ENCODE results near the gene CEMIP.

Gene CEMIP

DNA sequence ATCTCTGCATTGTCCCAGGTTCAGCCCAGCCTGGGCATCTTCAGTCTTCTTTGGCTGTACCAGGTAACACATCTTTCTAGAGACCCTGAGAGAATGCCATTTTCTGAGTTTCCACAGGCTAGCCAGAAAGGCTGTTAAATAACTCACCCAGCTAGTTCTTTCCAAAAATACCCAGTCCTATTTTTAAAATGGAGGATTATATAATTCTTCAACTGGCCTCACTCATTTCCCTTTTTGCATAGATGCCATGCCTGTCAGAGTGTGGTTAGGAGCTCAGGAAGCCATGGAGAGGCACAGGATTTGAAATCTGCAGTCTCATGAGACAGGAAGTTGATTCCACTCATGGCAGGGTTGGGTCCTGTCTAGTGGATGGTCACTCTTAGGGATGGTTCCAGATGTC lies 39.8 kb downstream of the CEMIP start (continued):
- no peak for TF ChIP-seq ZNF792 (tag by site-specific recombination; IDR thresholded peaks at IDR 0.05)

DNA sequence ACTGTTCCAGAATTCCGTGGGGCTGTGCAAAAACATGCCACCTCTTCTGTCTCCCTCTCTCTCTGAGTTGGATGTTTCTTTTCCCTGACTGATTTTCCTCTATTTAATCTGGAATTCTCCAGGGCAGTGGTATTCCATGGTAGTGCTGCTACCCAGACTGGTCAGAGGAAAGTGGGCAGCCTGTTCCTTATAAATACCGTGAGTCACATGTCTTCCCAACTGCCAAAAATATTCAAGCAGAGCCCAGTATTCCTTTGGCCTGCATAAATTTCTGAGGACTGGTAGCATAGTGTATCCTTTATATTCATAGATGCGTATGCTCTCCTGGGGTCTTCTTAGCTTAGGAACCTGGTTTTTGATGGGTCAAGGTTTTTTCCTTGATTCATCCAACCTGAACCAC lies 40.9 kb downstream of the CEMIP start:
- Histone ChIP-seq H3K4me1 (ENCODE audit: control insufficient read depth, insufficient read depth, low read length) (no peaks in the 10 kb centered on the region), H3K27ac (ENCODE audit: extremely low read depth, low read depth, low read length) (no peak overlapping the region), H3K9me3 (ENCODE audit: control insufficient read depth, insufficient read depth, low read depth, low read length) (no peaks in the 10 kb centered on the region), H3K4me3 (ENCODE audit: low read depth, low read length) (no peak overlapping the region), H3K36me3 (ENCODE audit: control insufficient read depth in 2 of 2, insufficient read depth in 1 of 2, low read length in 2 of 2) (no peaks in the 10 kb centered on the region)
- ChIA-PET CTCF (no interaction called here), POLR2A (no interaction called here)
- no peak for TF ChIP-seq ZNF560 (tag by site-specific recombination; IDR thresholded peaks at IDR 0.05; ENCODE audit: borderline replicate concordance)
- TF ChIP-seq ZNF302 (tag by site-specific recombination; IDR thresholded peaks at IDR 0.05; ENCODE audit: low read depth): no peak
- no peak for TF ChIP-seq ZNF404 (tag by site-specific recombination; IDR thresholded peaks at IDR 0.05)
- TF ChIP-seq ZNF292 (tag by site-specific recombination; IDR thresholded peaks at IDR 0.05; ENCODE audit: borderline replicate concordance, low read depth): no peak
- TF ChIP-seq ZNF174 (tag by site-specific recombination; IDR thresholded peaks at IDR 0.05): no peak

DNA sequence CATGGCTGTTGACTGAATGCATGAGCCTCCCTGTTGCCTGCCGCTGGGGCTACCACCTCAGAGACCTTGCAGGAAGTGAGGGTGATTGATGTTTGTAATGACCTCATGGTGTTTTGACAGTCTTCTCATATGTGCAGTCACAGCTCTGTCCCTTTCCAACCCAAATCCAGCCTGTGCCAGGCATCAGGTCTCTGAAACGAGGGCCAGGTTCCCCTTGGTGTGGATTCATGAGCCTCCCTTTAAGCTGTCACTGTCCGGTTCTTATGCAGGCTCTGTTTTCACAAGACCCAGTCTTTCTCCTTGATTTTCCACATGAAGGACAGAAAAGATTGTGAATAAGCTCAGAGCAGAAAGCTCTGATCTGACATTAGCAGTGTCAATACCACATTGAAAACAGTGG lies 43.1 kb downstream of the CEMIP start:
- ChIA-PET CTCF (interaction anchor here (1.2 to 1.4 kb wide), 2 partner anchors 43 to 46 kb away, joined by 3 to 4 read pairs; partner anchors contain the start of gene CEMIP), POLR2A (interaction anchor here (1.3 kb wide), 1 partner anchor 9 kb away, joined by 3 read pairs; no protein-coding TSS in a partner anchor)
- TF ChIP-seq ZBTB7A (tag by site-specific recombination; IDR thresholded peaks at IDR 0.05; ENCODE audit: low read depth) (no peak), ZNF830 (tag by site-specific recombination; IDR thresholded peaks at IDR 0.05; ENCODE audit: low read depth) (no peak), ZSCAN23 (tag by site-specific recombination; IDR thresholded peaks at IDR 0.05) (no peak), ZBTB20 (tag by site-specific recombination; IDR thresholded peaks at IDR 0.05) (no peak), ZNF391 (tag by site-specific recombination; IDR thresholded peaks at IDR 0.05; ENCODE audit: borderline replicate concordance, low read depth) (no peak), ZNF423 (tag by site-specific recombination; IDR thresholded peaks at IDR 0.05) (no peak), MZF1 (tag by site-specific recombination; IDR thresholded peaks at IDR 0.05; ENCODE audit: borderline replicate concordance) (no peak), OSR2 (tag by site-specific recombination; IDR thresholded peaks at IDR 0.05) (no peak), ZNF621 (tag by site-specific recombination; IDR thresholded peaks at IDR 0.05) (no peak), ZNF76 (tag by site-specific recombination; IDR thresholded peaks at IDR 0.05; ENCODE audit: borderline replicate concordance, low read depth) (no peak), ZNF560 (tag by site-specific recombination; IDR thresholded peaks at IDR 0.05; ENCODE audit: borderline replicate concordance) (no peak), ZNF239 (tag by site-specific recombination; IDR thresholded peaks at IDR 0.05) (no peak), MYNN (tag by site-specific recombination; IDR thresholded peaks at IDR 0.05; ENCODE audit: borderline replicate concordance) (no peak)
- TF ChIP-seq, protein P1, sequence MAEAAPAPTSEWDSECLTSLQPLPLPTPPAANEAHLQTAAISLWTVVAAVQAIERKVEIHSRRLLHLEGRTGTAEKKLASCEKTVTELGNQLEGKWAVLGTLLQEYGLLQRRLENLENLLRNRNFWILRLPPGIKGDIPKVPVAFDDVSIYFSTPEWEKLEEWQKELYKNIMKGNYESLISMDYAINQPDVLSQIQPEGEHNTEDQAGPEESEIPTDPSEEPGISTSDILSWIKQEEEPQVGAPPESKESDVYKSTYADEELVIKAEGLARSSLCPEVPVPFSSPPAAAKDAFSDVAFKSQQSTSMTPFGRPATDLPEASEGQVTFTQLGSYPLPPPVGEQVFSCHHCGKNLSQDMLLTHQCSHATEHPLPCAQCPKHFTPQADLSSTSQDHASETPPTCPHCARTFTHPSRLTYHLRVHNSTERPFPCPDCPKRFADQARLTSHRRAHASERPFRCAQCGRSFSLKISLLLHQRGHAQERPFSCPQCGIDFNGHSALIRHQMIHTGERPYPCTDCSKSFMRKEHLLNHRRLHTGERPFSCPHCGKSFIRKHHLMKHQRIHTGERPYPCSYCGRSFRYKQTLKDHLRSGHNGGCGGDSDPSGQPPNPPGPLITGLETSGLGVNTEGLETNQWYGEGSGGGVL (tag by site-specific recombination; IDR thresholded peaks at IDR 0.05): no peak
- TF ChIP-seq, protein P2, sequence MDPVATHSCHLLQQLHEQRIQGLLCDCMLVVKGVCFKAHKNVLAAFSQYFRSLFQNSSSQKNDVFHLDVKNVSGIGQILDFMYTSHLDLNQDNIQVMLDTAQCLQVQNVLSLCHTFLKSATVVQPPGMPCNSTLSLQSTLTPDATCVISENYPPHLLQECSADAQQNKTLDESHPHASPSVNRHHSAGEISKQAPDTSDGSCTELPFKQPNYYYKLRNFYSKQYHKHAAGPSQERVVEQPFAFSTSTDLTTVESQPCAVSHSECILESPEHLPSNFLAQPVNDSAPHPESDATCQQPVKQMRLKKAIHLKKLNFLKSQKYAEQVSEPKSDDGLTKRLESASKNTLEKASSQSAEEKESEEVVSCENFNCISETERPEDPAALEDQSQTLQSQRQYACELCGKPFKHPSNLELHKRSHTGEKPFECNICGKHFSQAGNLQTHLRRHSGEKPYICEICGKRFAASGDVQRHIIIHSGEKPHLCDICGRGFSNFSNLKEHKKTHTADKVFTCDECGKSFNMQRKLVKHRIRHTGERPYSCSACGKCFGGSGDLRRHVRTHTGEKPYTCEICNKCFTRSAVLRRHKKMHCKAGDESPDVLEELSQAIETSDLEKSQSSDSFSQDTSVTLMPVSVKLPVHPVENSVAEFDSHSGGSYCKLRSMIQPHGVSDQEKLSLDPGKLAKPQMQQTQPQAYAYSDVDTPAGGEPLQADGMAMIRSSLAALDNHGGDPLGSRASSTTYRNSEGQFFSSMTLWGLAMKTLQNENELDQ (tag by site-specific recombination; IDR thresholded peaks at IDR 0.05; ENCODE audit: low read depth): no peak
- TF ChIP-seq, protein P3, sequence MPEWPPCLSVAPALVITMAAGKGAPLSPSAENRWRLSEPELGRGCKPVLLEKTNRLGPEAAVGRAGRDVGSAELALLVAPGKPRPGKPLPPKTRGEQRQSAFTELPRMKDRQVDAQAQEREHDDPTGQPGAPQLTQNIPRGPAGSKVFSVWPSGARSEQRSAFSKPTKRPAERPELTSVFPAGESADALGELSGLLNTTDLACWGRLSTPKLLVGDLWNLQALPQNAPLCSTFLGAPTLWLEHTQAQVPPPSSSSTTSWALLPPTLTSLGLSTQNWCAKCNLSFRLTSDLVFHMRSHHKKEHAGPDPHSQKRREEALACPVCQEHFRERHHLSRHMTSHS (tag by site-specific recombination; IDR thresholded peaks at IDR 0.05): no peak
- Histone ChIP-seq H3K27ac (ENCODE audit: extremely low read depth, low read depth, low read length) (no peak overlapping the region), H3K9me3 (ENCODE audit: control insufficient read depth, insufficient read depth, low read depth, low read length) (no peaks in the 10 kb centered on the region), H3K4me1 (ENCODE audit: control insufficient read depth, insufficient read depth, low read length) (no peaks in the 10 kb centered on the region), H3K36me3 (ENCODE audit: control insufficient read depth in 2 of 2, insufficient read depth in 1 of 2, low read length in 2 of 2) (no peaks in the 10 kb centered on the region), H3K4me3 (ENCODE audit: low read depth, low read length) (no peak overlapping the region)

Measured in HEK293 (cell line).